HepG2 (cell line): ENCODE measurements around the gene GFER. TPM values are rescaled to one million over a fixed set of nuclear protein-coding genes. Genes with fewer than 3 reads are reported as not detected.

Source experiments
- KDM3A ChIP-seq: IDR thresholded peaks from 2 replicates; pipeline ENCODE4 v1.6.1; 2018; ENCODE audit warnings: low read depth, missing compliant biosample characterization
- polyA plus RNA-seq, 8 experiments: library from polyadenylated mRNA; depleted of rRNA in 3 of 8; stranded (reverse) in 7 of 8; unstranded in 1 of 8; fragments of >200 nt; fragmentation: Illumina TruSeq in 4 of 8; extraction: Trizol in 4 of 8; gene quantifications; 2 replicates each; pipeline versions ENCODE4 v1.2.1 to v1.2.3, GENCODE V29; 2011 to 2016; ENCODE audit warnings: low read depth in 4 of 8, missing spikeins in 1 of 8, mixed read lengths in 1 of 8; ENCODE audit not compliant: insufficient read depth in 1 of 8
- total RNA-seq, 5 experiments: library from RNA; depleted of rRNA; stranded (reverse); fragments of >200 nt; fragmentation: Illumina TruSeq; extraction: Trizol; gene quantifications; 2 replicates each; pipeline ENCODE4 v1.2.3, GENCODE V29; 2016; ENCODE audit warnings: low read depth in 1 of 5
- TF ChIP-seq, protein P1 (sequence below): sonication (generic); formaldehyde crosslinking; IDR thresholded peaks from 2 replicates; pipeline ENCODE4 v1.8.1; 2022; ENCODE audit warnings: low read depth, mild to moderate bottlenecking, missing genetic modification reagents
- TF ChIP-seq, protein P2 (sequence below): sonication (generic); formaldehyde crosslinking; IDR thresholded peaks from 2 replicates; pipeline ENCODE4 v1.4.0; 2020; ENCODE audit warnings: missing genetic modification reagents
- TF ChIP-seq, protein P3 (sequence below): sonication (generic); formaldehyde crosslinking; IDR thresholded peaks from 2 replicates; pipeline ENCODE4 v1.4.0; 2020; ENCODE audit warnings: missing genetic modification reagents

Gene GFER
- total and polyA plus RNA-seq, 2 of the 13 experiments (the other 11 are each of a cell fraction or from before 2014, with no cell fraction given): 28.6 to 71.7 TPM

DNA sequence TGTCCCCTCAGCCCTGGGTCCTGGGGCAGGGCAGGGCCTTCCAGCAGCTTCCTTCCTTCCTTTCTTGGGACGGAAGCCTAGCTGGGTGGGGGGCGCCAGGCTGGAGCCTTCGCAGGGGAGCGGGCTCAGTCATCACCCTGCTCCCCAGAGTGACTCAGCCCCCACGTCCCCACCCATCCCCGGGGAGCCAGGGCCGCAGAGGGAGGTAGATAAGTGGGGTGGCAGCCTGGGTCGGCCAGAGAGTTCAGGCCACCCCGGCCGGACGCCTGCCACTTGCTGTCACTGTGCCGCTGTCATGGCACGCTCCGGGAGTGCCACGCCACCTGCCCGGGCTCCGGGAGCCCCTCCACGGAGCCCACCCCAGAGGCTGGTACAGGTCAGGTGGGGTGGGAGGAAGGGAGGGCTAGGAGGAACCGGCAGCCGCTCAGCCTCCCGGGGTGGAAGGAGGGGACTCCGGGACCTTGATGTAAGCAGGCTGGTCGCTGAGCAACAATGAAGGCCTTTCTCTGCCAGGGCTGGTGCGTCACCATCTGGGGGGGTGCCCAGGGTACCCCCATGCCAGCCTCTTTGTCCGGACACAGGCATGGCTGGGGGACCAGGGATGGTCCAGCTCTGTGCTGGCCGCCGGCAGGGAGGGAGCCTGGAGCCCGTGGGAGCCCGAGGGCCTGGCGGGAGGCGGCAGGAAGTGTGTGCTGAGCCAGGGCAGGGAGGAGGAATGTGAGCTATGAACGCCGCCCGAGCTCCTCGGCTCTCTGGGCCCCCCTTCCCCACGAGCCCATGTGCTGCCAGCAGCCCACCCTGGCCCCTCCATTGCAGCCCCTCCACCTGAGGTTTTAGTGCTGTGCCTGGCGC is 49.3 kb downstream of the GFER start (continued):
- TF ChIP-seq, protein P1, sequence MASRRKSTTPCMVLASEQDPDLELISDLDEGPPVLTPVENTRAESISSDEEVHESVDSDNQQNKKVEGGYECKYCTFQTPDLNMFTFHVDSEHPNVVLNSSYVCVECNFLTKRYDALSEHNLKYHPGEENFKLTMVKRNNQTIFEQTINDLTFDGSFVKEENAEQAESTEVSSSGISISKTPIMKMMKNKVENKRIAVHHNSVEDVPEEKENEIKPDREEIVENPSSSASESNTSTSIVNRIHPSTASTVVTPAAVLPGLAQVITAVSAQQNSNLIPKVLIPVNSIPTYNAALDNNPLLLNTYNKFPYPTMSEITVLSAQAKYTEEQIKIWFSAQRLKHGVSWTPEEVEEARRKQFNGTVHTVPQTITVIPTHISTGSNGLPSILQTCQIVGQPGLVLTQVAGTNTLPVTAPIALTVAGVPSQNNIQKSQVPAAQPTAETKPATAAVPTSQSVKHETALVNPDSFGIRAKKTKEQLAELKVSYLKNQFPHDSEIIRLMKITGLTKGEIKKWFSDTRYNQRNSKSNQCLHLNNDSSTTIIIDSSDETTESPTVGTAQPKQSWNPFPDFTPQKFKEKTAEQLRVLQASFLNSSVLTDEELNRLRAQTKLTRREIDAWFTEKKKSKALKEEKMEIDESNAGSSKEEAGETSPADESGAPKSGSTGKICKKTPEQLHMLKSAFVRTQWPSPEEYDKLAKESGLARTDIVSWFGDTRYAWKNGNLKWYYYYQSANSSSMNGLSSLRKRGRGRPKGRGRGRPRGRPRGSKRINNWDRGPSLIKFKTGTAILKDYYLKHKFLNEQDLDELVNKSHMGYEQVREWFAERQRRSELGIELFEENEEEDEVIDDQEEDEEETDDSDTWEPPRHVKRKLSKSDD (CRISPR knock-in tag): no peak
- TF ChIP-seq, protein P2, sequence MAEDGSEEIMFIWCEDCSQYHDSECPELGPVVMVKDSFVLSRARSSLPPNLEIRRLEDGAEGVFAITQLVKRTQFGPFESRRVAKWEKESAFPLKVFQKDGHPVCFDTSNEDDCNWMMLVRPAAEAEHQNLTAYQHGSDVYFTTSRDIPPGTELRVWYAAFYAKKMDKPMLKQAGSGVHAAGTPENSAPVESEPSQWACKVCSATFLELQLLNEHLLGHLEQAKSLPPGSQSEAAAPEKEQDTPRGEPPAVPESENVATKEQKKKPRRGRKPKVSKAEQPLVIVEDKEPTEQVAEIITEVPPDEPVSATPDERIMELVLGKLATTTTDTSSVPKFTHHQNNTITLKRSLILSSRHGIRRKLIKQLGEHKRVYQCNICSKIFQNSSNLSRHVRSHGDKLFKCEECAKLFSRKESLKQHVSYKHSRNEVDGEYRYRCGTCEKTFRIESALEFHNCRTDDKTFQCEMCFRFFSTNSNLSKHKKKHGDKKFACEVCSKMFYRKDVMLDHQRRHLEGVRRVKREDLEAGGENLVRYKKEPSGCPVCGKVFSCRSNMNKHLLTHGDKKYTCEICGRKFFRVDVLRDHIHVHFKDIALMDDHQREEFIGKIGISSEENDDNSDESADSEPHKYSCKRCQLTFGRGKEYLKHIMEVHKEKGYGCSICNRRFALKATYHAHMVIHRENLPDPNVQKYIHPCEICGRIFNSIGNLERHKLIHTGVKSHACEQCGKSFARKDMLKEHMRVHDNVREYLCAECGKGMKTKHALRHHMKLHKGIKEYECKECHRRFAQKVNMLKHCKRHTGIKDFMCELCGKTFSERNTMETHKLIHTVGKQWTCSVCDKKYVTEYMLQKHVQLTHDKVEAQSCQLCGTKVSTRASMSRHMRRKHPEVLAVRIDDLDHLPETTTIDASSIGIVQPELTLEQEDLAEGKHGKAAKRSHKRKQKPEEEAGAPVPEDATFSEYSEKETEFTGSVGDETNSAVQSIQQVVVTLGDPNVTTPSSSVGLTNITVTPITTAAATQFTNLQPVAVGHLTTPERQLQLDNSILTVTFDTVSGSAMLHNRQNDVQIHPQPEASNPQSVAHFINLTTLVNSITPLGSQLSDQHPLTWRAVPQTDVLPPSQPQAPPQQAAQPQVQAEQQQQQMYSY: no peak
- TF ChIP-seq, protein P3, sequence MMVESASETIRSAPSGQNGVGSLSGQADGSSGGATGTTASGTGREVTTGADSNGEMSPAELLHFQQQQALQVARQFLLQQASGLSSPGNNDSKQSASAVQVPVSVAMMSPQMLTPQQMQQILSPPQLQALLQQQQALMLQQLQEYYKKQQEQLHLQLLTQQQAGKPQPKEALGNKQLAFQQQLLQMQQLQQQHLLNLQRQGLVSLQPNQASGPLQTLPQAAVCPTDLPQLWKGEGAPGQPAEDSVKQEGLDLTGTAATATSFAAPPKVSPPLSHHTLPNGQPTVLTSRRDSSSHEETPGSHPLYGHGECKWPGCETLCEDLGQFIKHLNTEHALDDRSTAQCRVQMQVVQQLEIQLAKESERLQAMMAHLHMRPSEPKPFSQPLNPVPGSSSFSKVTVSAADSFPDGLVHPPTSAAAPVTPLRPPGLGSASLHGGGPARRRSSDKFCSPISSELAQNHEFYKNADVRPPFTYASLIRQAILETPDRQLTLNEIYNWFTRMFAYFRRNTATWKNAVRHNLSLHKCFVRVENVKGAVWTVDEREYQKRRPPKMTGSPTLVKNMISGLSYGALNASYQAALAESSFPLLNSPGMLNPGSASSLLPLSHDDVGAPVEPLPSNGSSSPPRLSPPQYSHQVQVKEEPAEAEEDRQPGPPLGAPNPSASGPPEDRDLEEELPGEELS (CRISPR knock-in tag): no peak
- TF ChIP-seq KDM3A: 0 out of 2 replicates have a peak, but pooled peaks have one; percentile 47
- TF ChIP-seq, all 625 proteins: peak for 58
